ENCODE results near the gene NPR3.

NPR3 gene

DNA sequence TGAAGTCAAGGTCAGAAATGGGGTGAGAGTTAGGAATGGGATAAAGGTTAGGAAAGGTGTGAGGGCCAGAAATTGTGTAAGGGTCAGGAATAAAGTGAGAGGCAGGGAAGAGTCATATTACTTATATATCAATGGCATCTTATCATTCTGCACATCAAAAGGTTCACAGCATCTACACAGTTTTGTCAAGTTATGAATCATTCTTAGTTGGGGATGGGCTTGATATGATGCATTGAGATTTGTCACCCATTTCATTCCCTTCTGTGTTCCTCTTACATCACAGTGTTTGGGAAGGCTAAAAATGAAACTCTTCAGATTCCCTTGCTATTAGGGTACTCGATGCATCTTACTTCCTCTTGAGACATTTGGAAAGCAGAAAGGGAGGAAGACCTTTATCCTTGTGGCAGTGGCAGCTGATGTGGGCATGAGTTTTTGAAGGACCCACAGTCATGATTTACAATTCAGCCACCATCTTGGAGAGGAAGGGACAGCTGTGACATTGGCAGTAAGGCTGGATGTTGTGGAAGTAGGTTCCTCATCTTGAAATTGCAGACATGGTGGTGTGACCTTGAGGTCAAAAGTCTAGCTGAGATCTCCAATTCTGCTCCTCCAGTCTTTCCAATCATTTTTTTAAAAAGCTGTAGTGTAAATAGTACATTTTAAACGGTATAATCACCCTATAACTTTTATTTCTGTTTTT lies 24.2 kb upstream of the NPR3 start:
- Histone ChIP-seq H3K9me3 (ENCODE audit: control insufficient read depth, insufficient read depth, low read length) (peaks cover 3% of the 10 kb centered on the region), H3K4me3 (ENCODE audit: low read length) (no peak overlapping the region), H3K4me1 (ENCODE audit: control insufficient read depth, insufficient read depth, low read length) (no peaks in the 10 kb centered on the region), H3K36me3 (ENCODE audit: control insufficient read depth, insufficient read depth, low read length) (no peaks in the 10 kb centered on the region), H3K27me3 (ENCODE audit: control insufficient read depth, insufficient read depth, low read length) (no peaks in the 10 kb centered on the region), H3K27ac (ENCODE audit: low read length) (no peak overlapping the region)
- WGBS (ENCODE audit: insufficient coverage, insufficient read length): no CpG with 5 or more reads among the region's 2 CpGs
- no peak for DNase-seq (ENCODE audit: low read depth, low spot score)

DNA sequence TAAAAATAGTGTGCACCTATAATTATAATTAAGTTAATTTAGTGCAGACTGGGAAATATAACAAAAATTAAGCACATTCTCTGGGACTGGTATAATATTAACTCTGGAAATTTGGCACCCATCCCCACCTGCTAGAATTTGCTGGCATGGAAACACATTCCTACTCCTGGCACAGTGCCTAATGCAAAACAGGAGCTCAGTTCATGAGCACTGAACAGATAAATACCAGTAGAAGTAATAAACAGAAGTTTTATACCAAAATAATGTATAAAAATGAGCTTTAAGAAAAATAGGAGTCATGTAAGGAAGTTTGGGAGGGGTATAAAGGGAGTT lies 23.7 kb upstream of the NPR3 start:
- Histone ChIP-seq H3K27me3 (ENCODE audit: control insufficient read depth, insufficient read depth, low read length) (no peaks in the 10 kb centered on the region), H3K9me3 (ENCODE audit: control insufficient read depth, insufficient read depth, low read length) (peaks cover 3% of the 10 kb centered on the region), H3K4me3 (ENCODE audit: low read length) (no peak overlapping the region), H3K36me3 (ENCODE audit: control insufficient read depth, insufficient read depth, low read length) (no peaks in the 10 kb centered on the region), H3K4me1 (ENCODE audit: control insufficient read depth, insufficient read depth, low read length) (no peaks in the 10 kb centered on the region), H3K27ac (ENCODE audit: low read length) (no peak overlapping the region)
- no peak for DNase-seq (ENCODE audit: low read depth, low spot score)

DNA sequence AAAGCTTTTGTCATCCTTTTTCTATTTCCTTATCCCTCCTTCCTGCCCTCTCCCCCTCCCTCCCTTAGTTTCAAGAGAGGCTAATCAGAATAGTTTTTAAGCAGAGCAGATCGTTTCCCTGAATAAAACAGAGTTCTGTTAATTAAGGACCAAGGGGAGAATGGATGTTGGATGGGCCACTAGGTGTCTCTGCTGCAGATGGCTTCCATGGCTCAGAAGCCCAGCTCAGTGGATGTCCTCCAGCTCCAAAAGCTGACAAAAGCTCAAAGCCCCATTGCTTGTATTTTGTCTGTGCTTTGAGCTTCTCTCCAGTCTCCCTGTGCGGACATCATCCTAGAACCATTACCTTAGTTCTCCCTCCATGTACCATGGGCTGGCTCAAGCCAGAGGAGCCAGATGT lies 21.0 kb upstream of the NPR3 start:
- Histone ChIP-seq H3K4me1 (ENCODE audit: control insufficient read depth, insufficient read depth, low read length) (no peaks in the 10 kb centered on the region), H3K4me3 (ENCODE audit: low read length) (no peak overlapping the region), H3K27me3 (ENCODE audit: control insufficient read depth, insufficient read depth, low read length) (no peaks in the 10 kb centered on the region), H3K27ac (ENCODE audit: low read length) (no peak overlapping the region), H3K36me3 (ENCODE audit: control insufficient read depth, insufficient read depth, low read length) (no peaks in the 10 kb centered on the region), H3K9me3 (ENCODE audit: control insufficient read depth, insufficient read depth, low read length) (no peaks in the 10 kb centered on the region; the same call in 1 of the 2 replicates)
- no peak for DNase-seq (ENCODE audit: low read depth, low spot score)
- WGBS (ENCODE audit: insufficient coverage, insufficient read length): no CpG with 5 or more reads among the region's 2 CpGs

DNA sequence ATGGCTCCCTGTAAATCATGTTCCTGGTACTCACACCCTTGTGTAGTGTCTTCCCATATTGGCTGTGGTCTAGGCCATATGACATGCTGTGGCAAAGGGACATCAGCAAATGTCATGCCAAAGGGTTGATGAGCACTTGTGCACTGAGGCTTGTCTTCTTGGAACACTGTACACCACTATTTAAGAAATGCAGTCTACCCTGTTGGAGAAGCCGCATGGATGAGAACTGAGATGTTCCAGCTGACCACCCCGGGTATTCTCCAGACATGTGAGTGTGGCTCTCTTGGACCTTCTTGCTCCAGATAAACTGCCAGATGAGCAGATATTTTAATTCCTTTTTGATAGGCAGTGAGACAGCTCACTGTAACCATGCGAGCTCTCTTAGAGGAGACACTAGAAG lies 20.5 kb upstream of the NPR3 start:
- Histone ChIP-seq H3K36me3 (ENCODE audit: control insufficient read depth, insufficient read depth, low read length) (no peaks in the 10 kb centered on the region), H3K4me3 (ENCODE audit: low read length) (no peak overlapping the region), H3K27me3 (ENCODE audit: control insufficient read depth, insufficient read depth, low read length) (no peaks in the 10 kb centered on the region), H3K9me3 (ENCODE audit: control insufficient read depth, insufficient read depth, low read length) (no peaks in the 10 kb centered on the region; the same call in 1 of the 2 replicates), H3K27ac (ENCODE audit: low read length) (no peak overlapping the region), H3K4me1 (ENCODE audit: control insufficient read depth, insufficient read depth, low read length) (no peaks in the 10 kb centered on the region)
- WGBS (ENCODE audit: insufficient coverage, insufficient read length): no CpG with 5 or more reads among the region's 3 CpGs
- DNase-seq (ENCODE audit: low read depth, low spot score): no peak

DNA sequence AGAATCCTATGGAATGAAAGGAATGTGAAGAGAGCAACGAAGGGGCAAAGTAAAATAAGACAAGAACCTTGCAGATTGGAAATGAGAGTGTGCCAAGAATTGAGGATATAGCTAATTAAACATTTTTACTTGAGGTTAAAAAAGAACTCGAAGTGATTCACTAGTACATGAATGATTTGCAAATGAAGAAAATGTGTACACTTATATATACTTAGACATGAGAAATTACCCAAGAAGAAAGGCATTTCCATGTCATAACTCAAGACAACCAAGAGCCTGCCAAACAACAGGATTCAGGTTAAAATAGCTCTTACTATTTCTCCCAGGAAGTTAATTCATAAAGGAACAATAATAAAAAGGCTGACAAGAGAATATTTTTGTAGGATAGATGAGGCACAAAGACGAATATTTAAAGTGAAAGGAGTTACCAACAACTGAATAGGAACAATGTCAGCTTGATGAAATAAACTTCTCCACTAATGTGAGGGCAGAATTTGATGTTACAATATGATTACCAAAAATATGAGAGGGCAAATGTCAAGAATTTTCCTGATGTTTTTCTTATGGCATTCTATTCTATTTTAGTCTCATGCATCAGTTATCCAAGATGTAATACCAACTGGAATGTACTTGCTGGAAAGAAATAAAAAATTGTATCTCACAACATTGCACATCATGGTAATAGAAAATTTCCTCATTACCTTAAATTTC lies 18.9 kb upstream of the NPR3 start:
- Histone ChIP-seq H3K9me3 (ENCODE audit: control insufficient read depth, insufficient read depth, low read length) (no peaks in the 10 kb centered on the region), H3K4me3 (ENCODE audit: low read length) (no peak overlapping the region), H3K27ac (ENCODE audit: low read length) (no peak overlapping the region), H3K4me1 (ENCODE audit: control insufficient read depth, insufficient read depth, low read length) (no peaks in the 10 kb centered on the region), H3K36me3 (ENCODE audit: control insufficient read depth, insufficient read depth, low read length) (no peaks in the 10 kb centered on the region), H3K27me3 (ENCODE audit: control insufficient read depth, insufficient read depth, low read length) (no peaks in the 10 kb centered on the region)
- DNase-seq (ENCODE audit: low read depth, low spot score): no peak
- WGBS (ENCODE audit: insufficient coverage, insufficient read length): no CpG with 5 or more reads among the region's 3 CpGs

DNA sequence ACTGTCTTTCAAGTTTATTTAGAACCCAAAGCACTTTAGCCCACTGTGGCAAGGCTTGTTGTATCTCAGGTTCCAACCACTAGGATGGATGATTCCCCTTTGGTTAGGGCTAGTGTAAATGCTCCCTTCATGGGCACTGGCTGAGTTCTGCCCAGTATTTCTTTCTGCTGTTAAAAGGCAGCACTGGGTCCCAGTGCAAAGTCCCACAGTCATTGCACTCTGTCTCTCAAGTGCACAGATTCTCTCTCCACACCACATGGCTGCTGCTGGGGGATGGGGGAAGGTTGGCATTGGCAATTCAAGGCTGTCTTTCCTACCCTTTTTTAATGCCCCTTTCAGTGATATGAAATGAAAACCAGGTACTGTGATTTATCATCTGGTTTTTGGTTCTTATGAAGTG lies 7.2 kb upstream of the NPR3 start:
- H3K9me3 ChIP-seq (ENCODE audit: control insufficient read depth, insufficient read depth, low read length): no peaks in the 10 kb centered on the region
- no peak overlapping the region for H3K27ac ChIP-seq (ENCODE audit: low read length)
- DNase-seq (ENCODE audit: low read depth, low spot score): no peak
- no peaks in the 10 kb centered on the region for H3K4me1 ChIP-seq (ENCODE audit: control insufficient read depth, insufficient read depth, low read length)
- no peak overlapping the region for H3K4me3 ChIP-seq (ENCODE audit: low read length)
- H3K27me3 ChIP-seq (ENCODE audit: control insufficient read depth, insufficient read depth, low read length): peaks cover 3% of the 10 kb centered on the region; the same call in 1 of the 2 replicates
- H3K36me3 ChIP-seq (ENCODE audit: control insufficient read depth, insufficient read depth, low read length): no peaks in the 10 kb centered on the region

DNA sequence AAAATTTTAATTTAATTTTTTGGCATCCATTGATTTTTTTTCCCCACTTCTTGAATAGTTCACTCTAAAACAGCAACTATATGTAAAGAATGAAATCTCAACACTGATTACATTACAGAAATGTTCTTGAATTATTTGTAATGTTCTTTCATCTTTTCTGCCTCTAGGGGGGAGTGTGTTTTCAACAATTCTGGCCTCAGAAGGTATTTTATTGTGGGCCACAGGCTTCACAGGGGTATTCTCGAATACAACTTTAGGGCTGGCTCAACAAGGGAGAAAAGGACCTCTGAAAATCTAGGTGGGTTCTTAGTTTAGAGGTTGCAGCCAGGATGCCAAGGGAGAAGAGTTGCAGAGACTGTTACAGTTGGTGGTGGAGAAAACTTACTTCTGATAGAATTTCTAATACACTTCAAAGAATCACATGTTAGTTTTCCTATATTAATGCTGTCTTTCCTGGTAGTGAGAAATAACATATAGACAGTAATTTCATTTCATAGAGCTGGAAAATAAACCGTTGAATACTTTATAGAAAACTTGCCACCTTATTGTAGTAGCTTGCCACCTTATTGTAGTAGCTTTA lies 3.6 kb upstream of the NPR3 start:
- no peak overlapping the region for H3K4me3 ChIP-seq (ENCODE audit: low read length)
- peaks cover 34% of the 10 kb centered on the region for H3K27me3 ChIP-seq (ENCODE audit: control insufficient read depth, insufficient read depth, low read length)
- H3K9me3 ChIP-seq (ENCODE audit: control insufficient read depth, insufficient read depth, low read length): no peaks in the 10 kb centered on the region
- no CpG with 5 or more reads among the region's 2 CpGs for WGBS (ENCODE audit: insufficient coverage, insufficient read length)
- DNase-seq (ENCODE audit: low read depth, low spot score): no peak
- no peak overlapping the region for H3K27ac ChIP-seq (ENCODE audit: low read length)
- no peaks in the 10 kb centered on the region for H3K36me3 ChIP-seq (ENCODE audit: control insufficient read depth, insufficient read depth, low read length)
- H3K4me1 ChIP-seq (ENCODE audit: control insufficient read depth, insufficient read depth, low read length): peaks cover 5% of the 10 kb centered on the region

DNA sequence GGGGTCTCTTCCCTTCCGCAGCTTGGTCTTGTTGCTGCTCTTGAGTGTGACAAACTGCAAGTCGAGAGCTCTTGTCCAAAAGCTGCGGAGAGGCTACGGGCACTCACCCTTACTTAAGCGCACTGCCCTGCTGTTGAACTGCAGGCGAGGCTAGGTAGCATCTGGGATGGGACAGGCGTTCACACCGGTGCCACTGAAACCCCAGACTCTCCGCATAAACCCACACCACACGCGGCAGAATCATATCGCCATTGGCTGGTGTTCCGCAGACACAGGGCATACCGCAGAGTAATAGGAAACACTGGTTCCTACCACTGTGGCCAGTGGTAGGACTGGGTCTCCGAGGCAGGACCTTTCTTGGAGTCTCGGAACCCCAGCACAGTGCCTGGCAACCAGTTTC lies 2.2 kb upstream of the NPR3 start:
- Histone ChIP-seq H3K4me3 (ENCODE audit: low read length) (no peak overlapping the region; the same call in 1 of the 2 replicates), H3K36me3 (ENCODE audit: control insufficient read depth, insufficient read depth, low read length) (no peaks in the 10 kb centered on the region), H3K27me3 (ENCODE audit: control insufficient read depth, insufficient read depth, low read length) (peaks cover 48% of the 10 kb centered on the region), H3K9me3 (ENCODE audit: control insufficient read depth, insufficient read depth, low read length) (no peaks in the 10 kb centered on the region), H3K27ac (ENCODE audit: low read length) (no peak overlapping the region), H3K4me1 (ENCODE audit: control insufficient read depth, insufficient read depth, low read length) (peaks cover 7% of the 10 kb centered on the region)
- no CpG with 5 or more reads among the region's 16 CpGs for WGBS (ENCODE audit: insufficient coverage, insufficient read length)
- DNase-seq (ENCODE audit: low read depth, low spot score): no peak

DNA sequence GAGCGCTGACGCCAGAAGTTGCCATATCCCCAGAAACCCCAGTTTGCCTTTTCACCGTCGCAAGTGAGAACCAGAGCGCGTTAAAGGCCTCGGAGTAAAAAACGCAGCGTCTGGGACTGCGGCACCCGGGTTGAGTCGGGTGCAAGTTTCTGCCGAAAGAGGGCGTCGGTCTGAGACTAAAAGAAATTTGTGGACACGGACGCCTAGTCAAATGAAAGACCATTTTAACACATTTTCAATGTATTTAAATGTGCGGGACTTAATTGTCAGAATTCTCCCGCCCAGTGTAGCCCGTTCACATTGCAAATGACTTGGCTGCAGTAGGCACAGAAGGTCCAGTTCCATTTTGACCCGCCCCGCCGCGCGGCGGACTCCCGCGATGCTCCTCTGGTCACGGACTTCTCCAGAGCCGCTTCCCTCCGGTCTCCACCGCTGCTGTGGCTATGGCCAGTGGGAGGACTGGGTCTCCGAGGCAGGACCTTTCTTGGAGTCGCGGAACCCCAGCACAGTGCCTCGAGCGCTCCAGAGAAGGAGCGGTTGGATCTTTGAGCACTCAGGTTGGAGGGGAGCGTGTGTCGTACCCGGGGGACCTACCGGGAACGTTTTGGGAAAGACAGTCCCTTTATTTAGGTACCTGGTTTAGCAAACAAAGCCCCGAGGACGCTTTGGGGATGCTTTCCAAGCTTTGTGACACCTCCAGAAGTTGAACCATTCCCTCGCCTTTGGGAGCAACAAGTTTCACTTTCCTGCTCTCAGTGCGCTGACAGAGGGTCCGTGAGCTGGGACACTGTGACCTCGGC lies 1.2 kb upstream of the NPR3 start:
- peaks cover 7% of the 10 kb centered on the region for H3K4me1 ChIP-seq (ENCODE audit: control insufficient read depth, insufficient read depth, low read length)
- H3K27ac ChIP-seq (ENCODE audit: low read length): no peak overlapping the region
- no peaks in the 10 kb centered on the region for H3K9me3 ChIP-seq (ENCODE audit: control insufficient read depth, insufficient read depth, low read length)
- no CpG with 5 or more reads among the region's 49 CpGs for WGBS (ENCODE audit: insufficient coverage, insufficient read length)
- H3K36me3 ChIP-seq (ENCODE audit: control insufficient read depth, insufficient read depth, low read length): no peaks in the 10 kb centered on the region
- peaks cover 57% of the 10 kb centered on the region for H3K27me3 ChIP-seq (ENCODE audit: control insufficient read depth, insufficient read depth, low read length)
- no peak for DNase-seq (ENCODE audit: low read depth, low spot score)
- H3K4me3 ChIP-seq (ENCODE audit: low read length): peak overlapping the region; percentile 16; the same call in 1 of the 2 replicates

DNA sequence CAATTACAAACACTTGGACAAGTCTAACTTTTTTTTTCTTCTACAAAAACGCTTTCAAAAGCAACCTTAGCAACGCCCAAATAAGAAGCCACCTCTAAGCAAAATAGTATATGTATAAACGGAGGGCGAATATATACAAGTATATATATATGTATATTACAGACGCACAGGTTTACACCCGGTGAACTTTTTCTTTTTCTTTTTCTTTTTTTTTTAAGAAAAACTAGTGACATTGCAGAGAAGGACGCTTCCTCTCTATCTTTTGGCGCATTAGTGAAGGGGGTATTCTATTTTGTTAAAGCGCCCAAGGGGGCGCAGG lies 200 bp downstream of the NPR3 start:
- no peak for DNase-seq (ENCODE audit: low read depth, low spot score)
- peaks cover 7% of the 10 kb centered on the region for H3K4me1 ChIP-seq (ENCODE audit: control insufficient read depth, insufficient read depth, low read length)
- no peaks in the 10 kb centered on the region for H3K9me3 ChIP-seq (ENCODE audit: control insufficient read depth, insufficient read depth, low read length)
- H3K4me3 ChIP-seq (ENCODE audit: low read length): no peak overlapping the region
- peaks cover 58% of the 10 kb centered on the region for H3K27me3 ChIP-seq (ENCODE audit: control insufficient read depth, insufficient read depth, low read length)
- no peaks in the 10 kb centered on the region for H3K36me3 ChIP-seq (ENCODE audit: control insufficient read depth, insufficient read depth, low read length)
- no peak overlapping the region for H3K27ac ChIP-seq (ENCODE audit: low read length)
- WGBS (ENCODE audit: insufficient coverage, insufficient read length): no CpG with 5 or more reads among the region's 10 CpGs
